Fibroblast of pulmonary artery (primary cell): ENCODE data around the gene IGF2BP3.

Experiments used
- DNase-seq: peaks from one replicate; pipeline ENCODE4 v3.0.0-alpha.2; 2010; ENCODE audit warnings: low read depth
- H3K4me3 ChIP-seq: replicated peaks from 2 replicates; pipeline ENCODE4 v1.5.1; 2011; ENCODE audit warnings: low read depth, mild to moderate bottlenecking, control low read depth, low read length, moderate library complexity
- TF ChIP-seq, protein P1 (sequence below): IDR thresholded peaks from 2 replicates; pipeline ENCODE4 v1.5.1; 2011; ENCODE audit warnings: mild to moderate bottlenecking, control low read depth, low read length, inconsistent platforms; ENCODE audit errors: missing control alignments

IGF2BP3 gene

DNA sequence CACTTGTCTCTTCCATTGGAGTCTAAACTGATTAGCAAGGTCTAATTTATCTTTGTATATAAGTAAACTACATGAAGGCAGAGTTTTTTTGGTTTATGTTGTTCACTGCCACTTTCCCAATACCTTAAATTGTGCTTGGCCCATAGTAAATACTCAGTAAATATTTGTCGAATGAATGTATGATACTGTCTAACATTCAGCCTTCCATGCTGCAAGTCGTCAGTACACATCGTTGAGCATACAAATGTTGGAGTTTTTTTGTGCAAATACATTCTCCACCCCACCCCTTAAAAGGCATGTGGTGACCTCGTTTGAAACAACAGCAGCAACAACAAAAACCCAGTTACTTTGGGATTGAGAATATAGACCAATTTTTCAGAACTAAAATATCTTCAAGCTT, 17.4 kb upstream of the IGF2BP3 start:
- H3K4me3 ChIP-seq = no peak overlapping the region
- TF ChIP-seq, protein P1, sequence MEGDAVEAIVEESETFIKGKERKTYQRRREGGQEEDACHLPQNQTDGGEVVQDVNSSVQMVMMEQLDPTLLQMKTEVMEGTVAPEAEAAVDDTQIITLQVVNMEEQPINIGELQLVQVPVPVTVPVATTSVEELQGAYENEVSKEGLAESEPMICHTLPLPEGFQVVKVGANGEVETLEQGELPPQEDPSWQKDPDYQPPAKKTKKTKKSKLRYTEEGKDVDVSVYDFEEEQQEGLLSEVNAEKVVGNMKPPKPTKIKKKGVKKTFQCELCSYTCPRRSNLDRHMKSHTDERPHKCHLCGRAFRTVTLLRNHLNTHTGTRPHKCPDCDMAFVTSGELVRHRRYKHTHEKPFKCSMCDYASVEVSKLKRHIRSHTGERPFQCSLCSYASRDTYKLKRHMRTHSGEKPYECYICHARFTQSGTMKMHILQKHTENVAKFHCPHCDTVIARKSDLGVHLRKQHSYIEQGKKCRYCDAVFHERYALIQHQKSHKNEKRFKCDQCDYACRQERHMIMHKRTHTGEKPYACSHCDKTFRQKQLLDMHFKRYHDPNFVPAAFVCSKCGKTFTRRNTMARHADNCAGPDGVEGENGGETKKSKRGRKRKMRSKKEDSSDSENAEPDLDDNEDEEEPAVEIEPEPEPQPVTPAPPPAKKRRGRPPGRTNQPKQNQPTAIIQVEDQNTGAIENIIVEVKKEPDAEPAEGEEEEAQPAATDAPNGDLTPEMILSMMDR = no peak
- DNase-seq = no peak

DNA sequence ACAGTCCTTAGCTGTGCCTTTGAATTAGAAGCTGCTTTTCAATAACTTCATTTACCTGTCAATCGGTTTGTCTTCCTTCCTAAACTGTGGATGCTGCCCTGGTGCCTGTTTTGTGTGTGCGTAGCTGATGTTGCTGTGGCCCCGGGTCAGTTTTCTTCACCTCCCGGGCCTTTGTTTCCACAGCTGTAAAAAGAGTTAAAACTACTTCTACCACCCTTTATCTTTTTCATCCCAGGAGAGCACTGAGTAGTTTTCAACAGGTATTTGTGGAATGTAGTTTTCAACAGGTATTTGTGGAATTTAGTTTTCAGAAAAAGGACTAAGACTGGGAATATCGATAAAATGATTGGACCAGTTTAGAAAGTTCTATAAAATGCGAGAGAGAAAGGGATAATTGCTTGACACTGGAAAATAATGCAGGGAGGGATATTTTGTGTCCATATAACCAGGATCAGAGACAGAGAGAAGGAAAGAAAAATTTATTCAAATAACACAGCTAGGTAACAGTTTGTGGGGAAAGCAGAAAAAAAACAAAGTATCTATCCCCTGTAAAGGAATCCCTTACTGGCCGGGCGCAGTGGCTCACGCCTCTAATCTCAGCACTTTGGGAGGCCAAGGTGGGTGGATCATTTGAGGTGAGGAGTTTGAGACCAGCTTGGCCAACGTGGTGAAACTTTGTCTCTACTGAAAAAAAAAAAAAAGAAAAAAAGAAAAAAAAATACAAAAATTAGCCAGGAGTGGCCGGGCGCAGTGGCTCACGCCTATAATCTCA, 15.9 kb upstream of the IGF2BP3 start:
- DNase-seq = no peak
- no peak overlapping the region for H3K4me3 ChIP-seq
- TF ChIP-seq, protein P1 = no peak

DNA sequence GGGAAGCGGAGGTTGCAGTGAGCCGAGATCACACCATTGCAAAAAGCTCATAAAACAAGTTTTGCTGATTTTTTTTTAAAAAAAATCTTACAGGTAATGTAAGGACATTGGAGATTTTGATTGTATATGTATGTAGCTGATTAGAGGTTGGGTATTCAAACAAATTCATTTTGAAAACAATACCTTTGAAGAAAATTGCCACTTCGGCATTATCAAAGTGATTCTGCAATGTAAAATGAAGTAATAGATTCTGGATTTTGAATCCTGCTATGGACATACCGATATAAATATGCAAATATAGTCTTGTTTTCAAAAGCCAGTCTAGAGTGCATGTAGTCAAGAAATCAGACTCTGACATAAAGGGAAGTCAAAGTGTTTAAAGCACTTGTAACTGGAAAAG, 12.4 kb upstream of the IGF2BP3 start:
- DNase-seq = no peak
- H3K4me3 ChIP-seq = no peak overlapping the region
- TF ChIP-seq, protein P1 = no peak

GRCh38 chr7:23477962-23478866, 7.9 kb upstream of the IGF2BP3 start:
- no peak for DNase-seq
- H3K4me3 ChIP-seq = no peak overlapping the region
- TF ChIP-seq, protein P1 = no peak

DNA sequence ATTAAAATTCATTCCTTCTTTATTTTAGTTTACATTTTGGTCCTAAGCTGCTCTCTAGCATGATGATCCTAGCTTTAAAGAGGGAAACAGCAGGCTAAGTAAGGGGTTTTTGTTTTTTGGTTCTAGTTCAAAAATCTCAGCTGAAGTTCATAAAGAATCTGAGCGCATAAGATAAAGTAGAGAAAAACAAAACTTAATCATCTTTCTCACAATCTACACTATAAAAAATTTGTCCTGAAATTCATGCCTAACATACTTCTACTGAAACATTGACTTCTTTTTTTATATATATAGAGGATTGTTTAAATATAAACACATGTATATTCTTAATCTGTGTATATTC, 6.8 kb upstream of the IGF2BP3 start:
- TF ChIP-seq, protein P1 = no peak
- no peak for DNase-seq
- no peak overlapping the region for H3K4me3 ChIP-seq

DNA sequence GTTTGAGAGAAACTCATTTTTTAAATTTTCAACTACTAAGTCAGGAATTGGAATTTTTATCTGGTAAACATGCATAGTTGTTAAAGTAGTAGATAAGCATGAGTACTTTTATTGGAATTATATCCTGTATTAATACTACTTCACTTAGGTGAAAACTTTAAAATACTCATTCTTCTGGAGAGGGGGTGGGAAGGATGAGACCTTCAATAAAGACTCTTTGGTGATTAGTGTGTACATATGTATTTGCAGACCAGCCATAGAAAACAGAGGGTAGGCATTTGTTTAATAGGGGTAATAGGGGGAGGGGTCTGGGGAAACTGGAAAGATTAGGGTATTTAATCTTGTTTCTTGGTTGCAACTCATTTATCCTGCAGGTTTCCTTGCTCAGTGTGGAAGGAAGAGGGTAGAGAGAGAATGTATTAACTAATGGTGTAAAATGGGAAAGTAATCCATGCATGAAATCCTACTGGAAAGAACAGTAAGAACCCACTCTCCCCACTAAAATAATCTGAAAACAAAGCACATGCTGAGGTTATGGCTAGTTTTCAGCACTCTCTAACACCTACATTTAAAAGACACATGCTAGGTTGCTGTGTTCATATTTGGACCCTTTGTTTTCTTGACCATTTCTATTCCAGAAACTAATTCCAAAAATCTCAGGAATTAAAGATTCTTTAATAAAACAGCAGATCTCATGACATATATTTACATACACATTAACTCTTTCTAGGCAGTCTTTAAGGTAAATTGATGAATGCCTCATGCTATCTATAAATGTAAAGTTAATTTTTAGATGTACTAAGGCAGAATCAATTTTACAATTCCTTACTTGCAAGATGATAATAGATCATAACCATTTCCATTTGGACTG, 6.2 kb upstream of the IGF2BP3 start:
- DNase-seq = no peak
- H3K4me3 ChIP-seq = no peak overlapping the region

More for the DNA sequence above, 6.2 kb upstream of the IGF2BP3 start:
- TF ChIP-seq, protein P1 = no peak
